Activated effector memory CD4-positive, alpha-beta T cell treated with Interleukin-2 at 50 U/mL for 16 hours (primary cell): ENCODE measurements around the gene TMEM51.

Source experiments
- DNase-seq: peaks from one replicate; pipeline ENCODE4 v3.0.0-alpha.2; 2020

TMEM51 gene

DNA sequence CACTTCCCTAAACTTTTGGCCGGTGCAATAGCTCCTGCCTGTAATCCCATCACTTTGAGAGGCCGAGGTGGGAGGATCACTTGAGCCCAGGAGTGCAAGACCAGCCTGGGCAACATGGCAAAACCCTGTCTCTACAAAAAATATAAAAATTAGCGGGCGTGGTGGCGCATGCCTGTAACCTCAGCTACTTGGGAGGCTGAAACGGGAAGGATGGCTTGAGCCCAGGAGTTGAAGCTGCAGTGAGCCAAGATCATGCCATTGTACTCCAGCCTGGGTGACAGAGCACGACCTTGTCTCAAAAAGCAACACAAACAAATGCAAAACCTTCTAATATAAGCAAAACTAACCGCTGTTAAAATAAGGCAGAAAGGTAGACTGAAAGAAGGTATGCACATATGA, 25.9 kb downstream of the TMEM51 start:
- no peak for DNase-seq

DNA sequence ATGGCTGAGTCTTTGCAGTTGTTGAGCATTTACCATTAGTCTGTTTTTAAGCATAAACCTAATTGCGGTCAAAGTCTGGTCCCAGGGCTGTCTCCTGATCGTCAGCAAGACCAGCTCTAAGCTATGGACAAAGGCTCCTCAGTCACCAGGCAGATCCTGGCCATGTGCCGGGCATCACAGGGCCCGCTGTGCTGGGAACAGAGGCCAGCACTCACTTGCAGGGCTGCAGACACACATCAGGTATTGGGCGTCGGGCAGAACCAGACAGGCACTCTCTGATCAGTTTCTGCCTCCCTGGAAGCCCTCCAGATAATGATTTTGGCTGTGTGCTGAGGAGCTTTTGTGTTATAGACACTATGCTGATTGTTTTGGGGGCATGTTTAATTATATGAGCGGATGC, 26.6 kb downstream of the TMEM51 start:
- DNase-seq: no peak

DNA sequence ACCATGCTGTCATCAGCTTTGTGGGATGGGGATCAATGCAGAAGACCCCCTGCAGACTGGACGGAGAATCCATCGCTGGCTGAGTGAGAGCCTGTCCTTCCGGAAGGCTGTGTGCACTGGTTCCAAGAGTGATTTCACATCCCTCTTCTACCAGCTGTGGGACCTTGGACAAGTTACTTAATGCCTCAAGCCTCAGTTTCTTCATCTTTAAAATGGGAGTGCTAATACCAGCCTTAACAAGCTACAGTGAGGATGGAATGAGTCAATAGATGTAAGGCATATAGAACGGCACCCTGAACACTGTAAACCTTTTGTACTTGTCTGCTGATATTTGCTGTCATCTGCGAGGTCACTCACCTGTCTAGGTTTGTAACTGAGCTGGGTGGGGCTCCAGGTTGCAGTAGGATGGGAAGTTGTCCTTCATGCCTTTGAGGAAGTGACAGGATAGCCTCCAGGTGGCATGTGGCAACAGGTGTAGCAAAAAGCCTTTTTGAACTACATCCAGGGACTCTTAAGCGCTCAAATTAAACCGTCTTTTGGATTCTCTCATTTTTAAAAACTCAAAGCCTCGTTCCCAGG, 27.5 kb downstream of the TMEM51 start:
- DNase-seq: no peak

DNA sequence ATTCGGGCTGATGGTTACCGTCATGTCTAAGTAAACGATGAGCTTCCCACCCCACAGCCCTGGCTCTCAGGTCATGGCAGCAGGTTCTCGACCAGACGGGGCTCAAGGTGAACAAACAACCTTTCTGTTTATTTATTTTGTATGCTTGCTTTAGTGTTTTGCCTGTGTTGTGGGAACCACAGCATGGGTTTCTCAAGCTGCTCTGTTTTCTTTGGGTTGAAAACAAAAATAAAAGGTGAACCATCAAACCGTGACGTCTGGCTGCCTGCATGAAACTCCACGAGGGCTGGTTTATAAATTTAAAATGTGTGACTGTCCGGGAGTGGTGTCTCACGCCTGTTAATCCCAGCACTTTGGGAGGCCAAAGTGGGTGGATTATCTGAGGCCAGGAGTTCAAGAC, 28.0 kb downstream of the TMEM51 start:
- DNase-seq: no peak

DNA sequence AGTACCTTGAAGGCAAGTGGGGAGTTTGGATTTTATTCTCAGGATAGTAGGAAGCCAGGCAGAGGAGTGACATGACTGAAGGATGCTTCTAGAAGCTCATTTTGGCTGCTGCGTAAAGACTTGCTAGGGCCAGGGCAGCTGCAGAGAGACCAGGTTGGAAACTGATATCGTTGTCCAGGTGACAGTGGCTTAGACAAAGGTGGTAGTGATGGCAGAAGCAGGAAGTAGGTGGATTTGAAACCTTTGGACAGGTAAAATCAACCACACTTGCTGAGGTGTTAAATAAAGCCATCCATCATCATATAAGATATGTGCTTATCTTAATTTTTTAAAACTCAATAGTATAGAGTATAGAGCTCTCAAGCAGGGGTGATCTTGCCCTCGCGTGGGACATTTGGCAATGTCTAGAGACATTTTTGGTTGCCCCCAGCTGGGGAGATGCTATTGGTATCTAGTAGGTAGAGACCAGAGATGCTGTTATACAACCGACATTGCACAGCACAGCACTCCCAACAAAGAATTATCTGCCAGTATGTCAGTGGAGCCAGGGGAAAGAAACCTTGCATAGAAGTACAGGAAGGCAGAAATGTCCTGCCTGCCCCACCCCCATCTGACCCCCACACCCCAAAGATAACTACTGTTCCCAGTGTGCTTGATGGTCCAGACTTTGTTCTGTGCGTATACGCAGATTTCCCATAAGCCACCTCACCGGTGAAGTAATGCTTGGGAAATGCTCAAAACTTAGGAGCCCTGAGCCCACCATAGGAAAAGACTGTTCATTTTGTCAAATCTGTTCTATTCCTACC, 31.1 kb downstream of the TMEM51 start:
- DNase-seq: no peak

DNA sequence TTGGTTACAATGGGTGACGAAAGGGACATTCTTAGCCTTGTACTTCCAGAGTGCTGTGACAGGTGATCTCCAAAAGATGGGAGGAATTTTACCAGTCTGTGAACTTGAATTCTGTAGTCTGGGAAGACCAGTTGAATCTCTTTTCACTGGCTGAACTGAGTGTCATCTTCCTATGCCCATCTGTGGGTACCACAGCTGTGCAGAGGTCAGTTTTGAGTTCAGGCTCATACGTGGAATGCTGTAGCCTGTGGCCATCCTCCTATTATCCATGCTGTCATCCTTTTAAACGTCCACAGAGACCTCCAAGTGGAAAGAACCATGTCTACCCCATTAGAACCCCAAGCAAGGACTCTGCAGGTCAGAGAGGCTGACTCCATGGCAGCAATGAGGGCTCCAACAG, 32.1 kb downstream of the TMEM51 start:
- no peak for DNase-seq

DNA sequence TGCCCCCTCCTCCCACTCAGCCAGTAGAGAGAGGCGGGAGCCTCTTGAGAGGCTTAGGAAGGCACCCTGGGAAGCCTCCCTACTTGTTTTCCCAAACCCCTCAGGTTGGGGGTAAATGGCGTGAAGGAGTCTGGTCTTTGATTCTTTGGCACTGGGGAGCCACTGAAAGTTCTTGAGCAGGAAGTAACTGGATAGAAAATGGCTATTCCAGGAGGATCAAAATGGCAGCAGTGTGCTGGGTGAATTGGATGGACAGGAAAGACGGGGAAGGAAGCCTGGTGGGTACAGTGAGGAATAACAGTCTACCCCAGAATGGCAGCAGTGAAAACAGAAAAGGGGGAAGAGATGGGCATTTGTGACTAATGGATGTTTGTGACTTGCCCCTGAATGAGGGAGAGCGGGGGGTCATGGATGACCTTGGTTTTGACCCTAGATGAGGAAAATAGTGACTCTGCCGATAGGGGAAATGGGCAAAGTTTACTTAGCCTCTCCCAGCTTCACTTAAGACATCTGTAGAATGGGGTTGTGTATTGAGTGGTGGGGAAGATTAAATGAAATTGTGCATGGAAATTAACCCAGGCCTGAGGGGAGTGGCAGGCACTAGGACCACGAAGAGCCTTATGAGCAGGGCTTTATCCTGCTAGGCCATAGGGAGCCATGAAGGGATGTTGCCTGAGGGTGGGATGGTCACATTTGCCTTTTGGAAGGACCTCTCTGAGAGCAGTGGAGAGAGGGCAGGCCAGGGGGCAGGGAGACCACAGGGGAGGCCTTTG, 32.7 kb downstream of the TMEM51 start:
- DNase-seq: no peak

DNA sequence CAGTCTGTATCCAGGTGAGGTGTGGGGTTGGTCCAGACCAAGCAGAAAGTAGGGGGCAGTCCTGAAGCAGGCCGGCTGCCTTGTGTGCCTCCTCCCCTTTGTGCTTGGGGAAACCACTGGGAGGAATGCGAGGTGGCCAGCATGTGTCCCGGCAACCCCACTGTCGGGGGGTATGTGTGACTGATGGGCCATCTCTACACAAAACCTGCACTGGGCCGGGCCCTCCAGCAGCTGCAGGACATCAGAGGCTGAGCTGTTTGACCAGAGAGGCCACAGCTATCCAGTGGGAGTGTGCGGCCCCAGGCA, 33.3 kb downstream of the TMEM51 start:
- DNase-seq: no peak

DNA sequence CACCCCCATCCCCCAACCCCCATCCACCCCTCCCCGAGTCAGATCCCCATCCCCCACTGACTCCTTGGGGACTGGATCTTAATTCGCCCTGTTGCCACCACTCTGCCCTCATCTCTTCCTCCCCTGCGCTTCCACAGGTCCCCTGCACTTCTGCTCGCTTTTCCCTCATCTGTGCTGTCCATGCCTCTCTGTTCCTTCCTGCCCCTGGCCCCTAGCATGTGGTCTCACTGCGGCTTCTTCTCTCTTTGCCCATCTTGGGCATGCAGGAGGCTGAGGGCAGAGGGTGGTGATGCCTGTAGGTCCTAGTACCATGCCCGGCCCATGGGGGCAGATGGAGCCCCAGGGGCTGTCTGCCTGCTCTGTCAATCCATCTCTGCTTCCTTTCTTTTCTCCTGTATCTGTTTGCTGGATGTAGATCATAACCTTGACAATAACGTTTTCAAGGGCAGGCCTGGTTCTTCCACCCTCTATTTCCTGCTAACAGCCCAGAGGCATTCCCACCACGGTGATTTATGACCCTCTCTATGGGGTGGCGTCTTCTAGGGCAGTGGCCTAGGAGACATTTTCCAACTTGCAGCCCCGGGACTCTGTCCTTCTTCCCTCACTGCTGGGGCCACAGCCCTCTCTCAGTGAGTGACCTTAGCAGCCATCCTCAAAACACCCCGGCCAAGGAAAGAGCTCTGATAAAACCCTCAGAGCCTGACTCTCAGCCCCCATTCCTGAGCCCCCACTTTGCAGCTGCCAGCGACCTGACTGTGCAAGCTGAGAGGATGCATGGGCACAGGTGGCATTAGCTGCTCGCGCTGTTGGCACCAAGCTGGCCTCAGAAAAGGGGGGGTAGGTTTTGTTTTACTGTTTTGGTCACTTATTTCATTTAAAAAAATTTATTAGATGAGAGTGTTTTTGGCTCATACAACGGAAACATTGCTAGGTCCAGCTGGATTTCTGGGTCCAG, 33.9 kb downstream of the TMEM51 start:
- no peak for DNase-seq

DNA sequence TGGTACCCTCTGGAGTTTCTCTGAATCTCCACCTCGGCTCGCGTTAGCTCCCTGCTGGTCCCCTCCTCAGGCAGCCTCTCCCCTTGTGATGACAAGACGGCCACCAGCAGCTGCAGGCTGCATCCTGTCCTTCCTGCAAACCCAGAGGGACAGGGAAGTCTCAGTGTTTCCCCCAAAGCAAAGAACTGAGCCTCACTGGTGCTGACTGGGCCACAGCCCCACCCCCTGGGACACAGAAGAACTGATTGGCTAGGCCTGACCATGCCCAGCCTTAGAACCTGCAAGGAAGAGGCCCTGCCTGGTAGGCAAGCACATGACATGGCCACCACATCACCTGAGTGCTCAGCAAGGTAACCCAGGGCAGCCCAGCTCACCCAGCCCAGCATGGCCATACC, 34.6 kb downstream of the TMEM51 start:
- no peak for DNase-seq

DNA sequence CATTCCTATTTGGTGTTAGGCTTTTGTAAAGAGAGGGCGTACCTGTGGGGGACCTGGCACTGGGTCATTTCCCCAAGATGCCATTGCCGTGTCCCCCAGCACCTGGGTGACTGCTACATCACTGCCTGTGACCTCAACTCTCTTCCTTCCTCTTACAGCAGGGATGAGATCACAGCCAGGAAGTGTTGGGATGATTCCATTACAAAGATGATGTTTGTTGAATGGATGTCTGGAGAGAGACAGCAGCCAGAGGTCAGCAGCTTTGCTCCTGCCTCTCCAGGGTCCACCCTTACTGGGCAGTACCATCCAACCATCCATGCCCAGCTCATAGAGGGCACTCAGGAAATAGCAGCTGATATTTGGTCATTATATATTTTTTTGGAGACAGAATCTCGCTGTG, 35.1 kb downstream of the TMEM51 start:
- no peak for DNase-seq

DNA sequence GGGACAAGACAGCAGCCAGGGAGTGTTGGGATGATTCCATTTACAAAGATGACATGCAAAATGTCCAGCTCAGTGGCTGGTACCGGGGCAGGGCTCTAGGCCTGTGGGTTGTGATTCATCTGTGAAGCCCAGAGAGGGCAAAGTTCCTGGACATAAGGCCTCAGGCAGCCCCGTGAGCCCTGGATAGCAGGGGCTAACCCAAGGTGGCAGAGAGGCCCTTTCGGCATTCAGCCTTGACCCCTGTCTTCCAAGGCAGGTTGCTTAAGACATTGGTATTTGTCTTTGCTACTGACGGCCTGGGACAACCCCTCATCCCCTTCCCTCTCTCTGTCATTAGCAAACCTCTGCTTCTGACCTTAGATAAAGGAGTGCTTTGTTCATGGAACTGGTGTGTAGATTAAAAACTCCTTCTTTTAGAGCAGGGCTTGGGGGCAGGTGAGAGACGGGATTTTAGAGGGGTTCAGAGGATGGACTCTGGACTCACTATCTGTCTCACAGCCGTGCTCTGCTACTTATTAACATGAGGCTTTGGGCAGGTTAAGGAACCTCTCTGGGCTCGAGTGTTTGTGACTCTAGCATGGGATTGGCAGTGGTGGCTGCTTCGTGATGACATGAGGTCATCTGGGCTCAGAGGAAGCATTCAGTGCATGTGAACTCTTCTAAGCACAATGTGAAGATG, 36.3 kb downstream of the TMEM51 start:
- DNase-seq: no peak

DNA sequence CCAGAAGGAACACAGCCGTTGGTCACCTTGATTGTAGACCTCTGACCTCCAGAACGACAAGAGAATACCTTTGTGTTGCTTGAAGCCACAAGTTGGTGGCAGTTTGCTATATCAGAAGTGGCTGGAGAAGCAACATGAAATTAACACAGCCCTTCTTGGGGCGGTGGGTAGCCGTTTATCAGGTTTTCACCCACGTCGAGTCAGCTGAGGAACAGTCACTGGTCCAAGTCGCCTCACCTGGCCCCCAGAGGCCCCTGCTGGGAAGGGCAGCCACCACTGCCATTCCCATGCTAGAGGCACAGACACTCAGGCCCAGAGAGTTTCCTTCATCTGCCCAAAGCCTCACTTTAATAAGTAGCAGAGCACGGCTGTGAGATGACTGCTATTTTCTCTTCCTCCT, 37.7 kb downstream of the TMEM51 start:
- DNase-seq: no peak

DNA sequence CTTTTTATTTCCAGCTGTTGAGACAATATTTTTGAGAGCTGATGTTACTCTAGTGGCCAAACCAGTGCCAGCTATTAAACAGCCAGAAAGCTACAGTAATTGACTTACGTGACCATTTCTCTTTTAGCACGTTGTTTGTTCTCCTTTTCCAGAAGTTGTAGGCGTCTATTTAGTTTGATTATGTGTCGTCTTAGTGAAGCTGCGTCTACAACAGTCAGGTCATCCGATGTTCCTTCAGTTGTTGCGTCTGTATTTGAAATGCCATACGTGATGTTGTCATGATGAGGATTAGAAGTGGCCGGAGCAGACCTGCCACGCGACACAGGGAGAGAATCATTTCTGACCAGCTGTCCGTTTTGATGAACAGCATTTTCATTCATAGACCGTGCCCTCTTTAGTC, 38.2 kb downstream of the TMEM51 start:
- DNase-seq: no peak

DNA sequence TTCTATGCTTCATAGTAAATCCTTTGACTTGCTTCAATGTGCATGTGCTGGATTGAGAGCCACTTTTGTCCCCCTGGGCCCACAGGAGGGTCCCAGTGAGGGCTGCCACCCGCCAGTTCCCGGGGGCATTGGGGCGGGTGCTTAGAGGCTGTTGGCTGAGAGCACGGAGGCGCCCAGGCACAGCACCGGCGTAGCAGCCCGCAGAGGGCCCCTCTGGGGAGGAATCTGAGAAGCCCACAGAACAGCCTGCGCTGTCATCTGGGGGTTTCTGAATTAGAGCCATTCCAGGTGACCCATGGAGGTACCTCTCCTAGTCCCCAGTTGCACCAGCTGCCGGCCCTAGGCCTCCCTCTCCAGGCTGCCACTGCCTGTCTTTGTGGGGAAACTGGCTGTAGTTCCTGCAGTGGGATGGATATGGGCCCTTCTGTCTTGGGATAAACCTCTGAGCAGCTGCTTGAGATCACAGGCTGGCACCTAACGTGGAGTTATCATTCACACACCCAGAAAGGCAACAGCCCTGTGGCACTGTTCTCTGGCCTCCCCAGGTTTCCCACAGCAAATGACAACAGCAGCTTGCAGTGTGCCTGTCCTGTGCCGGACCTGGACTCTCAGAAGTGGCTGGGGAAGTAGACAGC, 39.5 kb downstream of the TMEM51 start:
- no peak for DNase-seq

DNA sequence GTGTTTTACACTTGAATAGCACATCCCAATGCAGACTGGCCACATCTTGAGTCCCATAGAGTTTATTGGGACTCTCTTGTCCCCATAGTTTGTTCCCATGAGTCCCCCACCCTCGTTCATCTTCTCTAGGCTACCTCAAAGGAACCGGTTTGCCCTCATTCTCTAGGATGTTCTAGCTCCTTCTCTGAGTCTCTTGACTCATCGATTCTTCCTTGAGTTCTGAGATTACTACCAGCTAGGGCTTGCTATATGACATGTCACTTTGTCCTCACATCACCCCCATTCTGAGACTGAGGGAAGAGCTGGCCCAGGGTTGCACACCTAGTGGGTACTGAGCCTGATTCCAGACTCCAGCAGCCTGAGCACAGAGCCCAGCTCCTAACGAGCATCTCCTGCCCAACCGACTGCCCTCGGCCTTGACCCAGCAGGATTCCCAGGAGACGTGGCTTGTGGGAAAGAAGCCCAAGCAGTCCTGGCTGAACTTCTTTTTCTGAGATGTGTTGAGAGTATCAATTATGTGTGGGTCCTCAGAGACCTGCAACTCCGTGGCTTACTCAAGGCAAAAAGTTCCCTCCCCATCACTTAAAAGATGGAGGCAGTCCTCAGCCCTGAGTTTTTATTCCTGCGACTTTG, 42.0 kb downstream of the TMEM51 start:
- DNase-seq: no peak

DNA sequence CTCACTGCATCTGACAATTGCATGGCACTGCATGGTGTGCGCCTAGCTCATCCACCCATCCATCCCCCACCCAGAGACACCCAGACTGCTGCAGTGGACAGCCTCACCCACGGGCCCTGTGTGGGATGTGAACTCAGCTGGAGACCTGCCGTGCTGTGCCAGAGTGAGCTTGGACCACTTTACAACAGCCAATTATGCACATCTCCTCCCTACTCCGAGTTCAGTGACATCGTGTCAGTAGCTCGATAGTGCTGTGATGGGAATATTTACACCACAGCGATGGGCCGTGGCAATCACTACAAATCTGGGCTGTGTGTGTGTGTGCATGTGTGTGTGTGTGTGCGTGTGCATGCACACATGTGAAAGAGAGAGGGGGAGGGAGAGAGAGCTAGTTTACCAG, 42.5 kb downstream of the TMEM51 start:
- DNase-seq: no peak

DNA sequence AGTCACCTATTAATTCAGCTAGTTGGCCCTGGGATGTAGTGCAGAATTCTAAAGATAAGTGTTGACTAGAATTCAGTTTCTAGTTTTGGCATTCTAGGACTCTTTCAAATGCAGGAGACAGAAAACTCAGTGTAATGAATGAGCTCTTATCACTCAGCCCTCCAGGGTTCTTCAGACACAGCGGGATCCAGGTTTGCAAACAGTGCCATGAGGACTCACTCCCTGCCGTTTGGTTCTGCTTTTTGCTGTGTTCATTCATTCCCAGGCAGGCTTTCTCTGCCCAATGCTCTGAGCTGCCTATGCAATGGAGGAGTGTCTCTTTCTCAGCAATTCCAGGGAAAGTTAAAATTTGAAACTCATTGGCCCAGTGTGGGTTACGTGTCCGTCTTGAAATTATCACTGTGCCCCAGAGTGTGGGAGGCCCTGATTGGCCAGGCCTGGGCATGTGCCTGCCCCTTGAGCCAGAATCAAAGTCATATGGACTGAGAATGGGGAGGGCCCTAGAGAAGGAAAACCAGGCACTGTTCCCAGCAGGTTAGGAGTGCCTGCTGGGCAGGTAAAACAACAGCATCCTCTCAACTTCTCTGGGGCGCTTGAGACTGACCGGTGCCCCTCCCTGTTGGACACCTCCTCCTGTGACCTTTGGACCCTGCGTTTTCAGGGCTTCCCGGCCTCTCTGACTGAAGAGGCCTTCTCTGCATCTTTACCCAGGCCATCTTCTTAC, 43.4 kb downstream of the TMEM51 start:
- no peak for DNase-seq

DNA sequence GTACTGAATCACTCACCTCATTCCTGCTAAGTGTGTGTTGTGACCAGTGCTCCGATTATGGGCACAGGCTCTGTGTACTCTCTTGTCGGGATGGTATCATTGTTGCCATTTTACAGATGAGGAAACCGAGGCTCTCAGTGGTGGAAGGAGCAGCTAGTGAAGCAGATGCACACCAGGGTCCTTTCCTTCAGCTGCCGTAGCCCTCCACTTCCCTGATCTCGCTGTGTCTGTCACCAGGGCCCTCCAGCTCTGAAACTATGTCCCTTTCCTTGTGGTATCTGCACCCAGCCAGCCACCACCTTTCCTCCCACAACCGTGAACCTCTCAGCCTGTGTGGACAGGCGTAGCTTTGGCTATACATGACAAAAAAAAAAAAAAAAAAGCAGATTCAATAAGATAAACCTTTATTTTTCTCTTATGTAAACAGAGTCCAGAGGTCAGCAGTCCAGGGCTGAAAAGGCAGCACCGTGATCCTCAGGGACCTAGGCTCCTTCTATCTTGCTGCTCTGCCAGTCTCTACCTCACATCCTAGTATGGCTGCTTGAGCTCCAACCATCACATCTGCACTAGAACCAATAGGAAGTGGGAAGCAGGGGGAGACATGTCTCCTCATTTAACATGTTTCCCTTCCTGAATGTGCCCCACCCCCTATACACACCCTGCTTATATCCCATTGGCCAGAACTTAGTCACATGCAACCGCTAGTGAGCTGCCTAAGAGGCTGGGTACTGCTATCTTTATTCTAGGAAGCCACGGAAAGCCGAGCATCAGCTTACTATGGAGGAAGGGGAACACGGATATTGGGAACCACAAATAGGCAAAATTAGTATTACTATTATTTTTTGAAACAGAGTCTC, 44.3 kb downstream of the TMEM51 start:
- no peak for DNase-seq

DNA sequence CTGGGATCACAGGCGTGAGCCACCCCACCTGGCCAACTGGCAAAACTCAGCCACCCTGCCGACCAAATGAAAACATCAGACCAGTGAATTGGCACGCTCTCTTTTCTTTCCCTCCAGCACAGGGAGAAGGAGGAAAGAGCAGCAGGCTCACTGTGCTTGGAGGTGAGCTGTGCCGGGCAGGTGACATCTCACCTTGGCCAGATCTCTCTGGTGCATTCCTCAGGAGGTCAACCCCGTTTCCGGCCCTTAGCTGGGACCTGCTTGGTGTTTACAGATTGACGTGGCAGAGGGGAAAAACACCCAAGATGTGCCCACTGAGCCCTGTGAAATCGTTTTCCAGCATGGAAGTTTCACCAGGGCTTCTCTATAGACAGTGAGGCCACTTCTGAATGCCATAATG, 45.1 kb downstream of the TMEM51 start:
- DNase-seq: no peak
